Kidney tubule cell (primary cell): ENCODE data around the gene PAX8.
A peak's percentile ranks its signal among the peaks of the same experiment; 100 is the strongest.

Experiments
- DNase-seq: peaks from one replicate; pipeline ENCODE4 v3.0.0-alpha.2; 2018; ENCODE audit warnings: low spot score

The PAX8 gene

DNA sequence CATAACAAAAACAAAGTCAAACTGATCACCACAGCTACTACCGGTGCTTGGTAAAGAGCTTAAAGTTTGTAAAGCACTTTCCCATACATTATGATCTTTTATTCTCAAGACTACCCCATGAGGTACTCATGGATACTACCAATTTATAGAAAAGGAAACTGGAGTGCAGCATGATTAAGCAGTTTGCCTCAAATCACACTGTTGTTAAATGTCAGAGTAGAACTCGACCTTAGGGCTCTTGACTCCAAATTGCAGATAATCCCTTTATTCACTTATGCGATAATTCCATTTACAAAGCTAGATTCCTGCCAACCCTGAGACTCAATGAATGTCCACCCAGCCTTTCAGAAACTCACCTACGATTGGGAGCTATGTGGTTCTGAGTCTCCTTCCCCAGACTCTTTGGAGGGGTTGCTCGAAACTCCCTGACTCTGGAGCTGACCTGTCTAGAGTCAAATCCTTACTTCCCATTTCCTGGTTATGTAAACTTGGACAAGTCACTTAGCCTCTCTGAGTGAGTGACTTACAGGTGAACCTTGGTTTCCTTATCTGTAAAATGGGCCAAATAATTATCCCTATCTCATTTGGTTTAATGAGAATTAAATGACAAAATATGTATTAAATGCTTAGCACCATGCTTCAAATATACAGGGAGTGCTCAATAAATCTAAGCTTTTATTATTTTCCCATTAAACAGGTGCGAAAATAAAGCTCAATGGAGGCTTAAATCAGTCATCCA is 57.6 kb downstream of the PAX8 start:
- DNase-seq, result peak; percentile 34

DNA sequence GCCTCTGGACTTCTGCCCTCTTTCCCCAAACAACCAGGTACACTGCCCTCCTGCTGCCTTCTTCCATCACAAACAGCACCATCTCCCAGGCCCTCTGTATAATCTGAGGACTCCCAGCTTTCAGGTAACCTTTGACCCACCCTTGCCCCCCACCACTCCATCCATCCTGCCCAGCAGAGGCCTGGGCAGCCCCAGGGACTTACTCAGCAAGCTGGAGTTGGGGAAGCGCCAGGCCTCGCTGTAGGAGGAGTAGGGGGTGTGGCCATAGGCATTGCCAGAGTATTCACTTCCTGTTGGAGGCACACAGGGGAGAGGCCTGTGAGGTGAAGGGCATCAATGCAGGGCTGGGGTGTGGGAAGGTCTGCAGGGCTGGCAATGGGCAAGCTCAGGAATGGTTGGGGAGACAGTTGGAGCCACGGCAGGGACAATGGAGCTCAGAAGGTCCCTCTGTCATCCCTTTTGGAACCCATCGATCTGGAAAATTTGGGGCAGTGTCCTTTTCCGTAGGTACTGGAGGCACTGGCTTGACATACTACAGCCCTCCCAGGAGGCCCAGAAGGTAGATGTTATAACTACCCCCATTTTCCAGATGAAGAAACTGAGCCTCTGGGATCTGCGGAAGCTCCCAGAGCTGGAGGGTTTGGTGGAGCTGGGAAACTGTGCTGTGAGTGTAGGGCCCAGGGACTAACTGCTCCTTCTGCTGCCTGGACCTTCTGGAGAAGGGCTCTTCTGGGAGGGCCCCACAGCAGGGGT is 58.7 kb downstream of the PAX8 start:
- DNase-seq, result peak; percentile 88

DNA sequence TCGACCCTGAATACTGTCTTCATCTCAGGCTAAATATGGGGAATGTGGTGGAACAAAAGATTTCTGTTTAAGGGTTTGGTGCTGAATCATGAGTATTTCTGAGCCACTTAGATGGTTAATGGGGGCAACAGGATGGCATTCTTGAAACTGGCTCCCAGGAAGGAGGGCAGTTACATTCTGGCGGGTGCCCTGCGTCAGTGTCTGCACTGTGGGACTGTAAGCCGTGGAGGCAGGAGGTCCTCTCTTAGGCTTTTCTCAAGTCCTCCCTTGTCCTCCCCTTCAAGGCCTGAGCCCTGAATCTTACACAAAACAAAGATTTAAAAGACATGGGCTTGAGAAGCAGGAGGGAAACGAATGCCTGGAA is 59.2 kb downstream of the PAX8 start:
- no peak for DNase-seq

DNA sequence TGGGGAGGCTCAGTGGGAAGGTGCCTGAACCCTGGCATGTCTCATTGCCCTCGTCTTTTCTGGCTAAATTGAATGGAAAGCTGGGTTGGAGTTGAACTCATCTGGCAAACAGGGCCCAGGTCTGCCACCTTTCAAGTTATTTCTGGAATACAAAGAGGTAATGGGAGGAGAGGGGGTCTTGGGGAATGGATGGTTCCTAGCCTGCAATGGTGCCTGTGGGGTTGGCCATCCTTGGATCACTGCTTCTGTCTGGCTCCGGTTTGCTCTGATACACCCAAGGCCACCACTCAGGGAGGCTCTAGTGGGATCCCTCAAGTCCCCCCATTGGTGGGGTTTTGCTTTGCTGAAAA is 59.7 kb downstream of the PAX8 start:
- DNase-seq, result no peak

DNA sequence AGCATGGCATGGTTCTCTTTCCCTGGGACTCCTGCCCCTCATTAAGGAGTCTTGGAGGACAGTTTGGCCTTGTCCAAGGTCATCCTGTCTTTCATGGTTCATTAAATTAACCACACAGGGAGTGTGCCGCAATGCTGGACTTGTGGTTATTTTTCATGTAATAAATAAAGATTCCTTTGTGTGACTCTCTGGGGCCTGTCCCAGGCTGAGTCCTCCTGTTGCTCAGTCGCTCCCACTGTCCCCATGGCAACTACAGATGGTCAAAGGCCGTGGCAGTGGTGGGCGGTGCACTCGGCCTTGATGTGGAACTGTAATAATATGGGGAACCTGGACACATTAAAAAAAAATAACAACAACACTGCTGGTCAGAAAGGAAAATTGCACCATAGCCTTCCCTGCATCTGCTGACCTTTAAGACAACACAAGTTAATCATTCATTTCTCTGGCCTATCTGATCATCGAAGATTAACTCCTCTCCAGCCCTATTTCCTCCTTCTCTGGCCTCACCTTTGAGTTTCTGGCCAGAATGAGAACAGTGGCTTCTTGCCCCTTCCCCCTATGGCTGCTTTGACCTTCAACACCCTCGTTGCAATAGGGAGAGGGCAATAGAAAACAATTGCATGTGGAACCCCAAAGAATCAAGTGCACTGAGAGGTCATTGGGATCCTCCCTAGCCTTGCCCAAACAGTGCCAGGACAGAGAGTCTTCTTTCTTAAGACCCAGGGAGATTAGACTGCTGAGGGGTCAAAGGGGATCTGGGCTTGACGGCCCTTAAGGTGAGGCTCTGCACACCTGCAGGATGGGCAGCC is 60.2 kb downstream of the PAX8 start:
- DNase-seq, result peak; percentile 96

DNA sequence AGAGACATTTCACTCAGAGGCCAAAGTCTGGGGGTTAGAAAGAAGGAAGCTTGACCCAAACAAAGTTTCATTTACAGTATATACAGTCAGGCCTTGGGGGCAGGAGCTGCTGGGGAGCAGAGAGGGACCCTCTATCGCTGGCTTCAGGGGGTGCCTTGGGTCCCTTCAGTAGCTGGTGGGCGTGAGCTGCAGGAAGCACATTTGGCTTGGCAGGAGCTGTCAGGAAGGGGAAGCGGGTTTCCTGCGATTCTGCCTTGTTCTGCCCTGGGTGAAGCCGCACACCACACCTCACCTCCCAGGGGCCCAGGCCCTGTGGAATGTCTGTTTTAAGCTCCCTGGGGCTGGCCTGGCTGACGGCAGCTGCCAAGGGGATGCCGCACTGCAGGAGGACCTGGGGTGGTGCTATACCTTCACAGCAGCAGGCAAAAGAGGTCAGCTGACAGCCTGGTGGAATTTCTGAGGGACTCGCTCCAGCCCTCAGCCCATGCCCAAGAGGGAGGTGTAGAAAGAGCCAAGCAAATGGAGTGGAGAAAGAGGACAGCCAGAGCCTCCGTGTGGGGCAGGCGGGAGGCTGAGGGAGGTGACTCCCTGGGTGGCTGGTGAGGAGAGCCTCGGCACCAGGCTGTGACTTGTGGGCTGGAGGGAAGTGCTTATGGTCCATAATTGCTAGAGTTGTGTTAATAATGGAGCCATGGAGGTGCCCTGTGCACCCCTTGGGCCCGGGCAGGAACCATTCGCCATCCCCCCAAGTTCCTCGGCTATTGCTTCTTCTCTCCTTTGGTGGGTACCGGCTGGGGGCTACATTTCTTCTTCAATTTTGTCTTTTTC is 61.1 kb downstream of the PAX8 start:
- DNase-seq, result peak; percentile 69

DNA sequence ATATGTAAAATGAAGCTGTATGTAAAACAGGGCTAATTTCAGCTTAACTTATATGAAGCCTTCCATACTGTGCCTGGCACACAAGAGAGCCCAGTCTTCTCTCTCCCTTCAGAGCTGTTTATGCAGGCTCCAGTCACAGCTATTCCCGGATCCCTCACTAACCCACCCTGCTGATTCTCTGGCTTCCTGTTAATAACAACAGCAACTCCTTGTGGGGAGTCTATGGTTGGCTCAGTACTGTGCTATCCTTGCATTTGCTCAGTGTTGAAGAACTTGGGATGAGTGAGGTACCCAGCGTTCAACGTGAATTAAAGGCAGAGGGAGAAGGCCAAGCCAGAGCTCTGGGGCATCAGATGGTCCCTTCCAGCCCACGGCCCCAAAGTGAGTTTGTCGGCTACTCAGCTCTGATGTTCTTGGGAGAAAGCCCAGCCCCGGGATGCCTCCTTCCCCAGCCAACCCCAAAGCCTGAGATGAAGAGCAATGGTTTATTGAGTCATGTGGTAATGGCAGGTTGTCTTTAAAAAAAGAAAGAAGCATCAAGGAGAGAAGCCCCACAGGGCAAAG is 61.7 kb downstream of the PAX8 start:
- peak; percentile 22 for DNase-seq

DNA sequence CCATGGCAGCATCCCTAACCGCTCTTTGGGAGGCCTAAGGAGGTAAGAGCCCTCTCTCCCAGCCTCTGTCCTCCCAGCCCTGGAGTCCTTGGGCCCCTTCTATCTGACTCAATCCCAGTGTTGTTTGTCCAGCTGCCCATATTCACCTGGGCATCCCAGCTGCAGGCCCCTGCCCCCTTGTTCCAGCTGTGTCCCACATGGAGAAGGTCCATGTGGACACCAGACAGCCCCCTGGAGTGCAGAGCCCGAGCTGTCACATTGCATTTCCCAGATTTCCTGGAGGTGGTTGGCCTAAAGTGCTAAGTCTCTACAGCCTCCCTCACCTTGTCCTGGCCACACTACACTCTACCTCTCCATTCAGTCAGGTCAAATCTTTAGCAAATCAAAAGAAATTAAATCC is 62.4 kb downstream of the PAX8 start:
- peak; percentile 20 for DNase-seq

DNA sequence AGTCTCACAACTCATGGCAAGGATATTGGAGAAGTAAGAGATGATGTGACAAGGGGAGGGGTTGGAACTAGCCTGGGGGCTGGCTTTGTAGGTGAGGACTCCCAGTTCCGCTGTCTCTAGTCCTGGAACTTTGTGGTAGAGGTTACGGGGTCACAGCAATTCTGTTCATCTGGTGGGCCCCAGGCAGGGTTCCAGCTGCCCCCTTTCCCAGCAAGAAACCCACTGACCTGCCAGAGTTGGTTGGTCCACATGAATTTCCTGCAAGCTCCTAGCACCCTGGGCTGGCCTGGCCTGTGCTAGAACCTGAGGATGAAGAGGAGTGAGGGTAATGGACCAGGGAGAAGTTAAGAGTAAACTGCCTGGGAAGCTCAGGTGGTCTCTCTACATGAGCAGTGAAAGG is 63.7 kb downstream of the PAX8 start:
- DNase-seq, result peak; percentile 32

DNA sequence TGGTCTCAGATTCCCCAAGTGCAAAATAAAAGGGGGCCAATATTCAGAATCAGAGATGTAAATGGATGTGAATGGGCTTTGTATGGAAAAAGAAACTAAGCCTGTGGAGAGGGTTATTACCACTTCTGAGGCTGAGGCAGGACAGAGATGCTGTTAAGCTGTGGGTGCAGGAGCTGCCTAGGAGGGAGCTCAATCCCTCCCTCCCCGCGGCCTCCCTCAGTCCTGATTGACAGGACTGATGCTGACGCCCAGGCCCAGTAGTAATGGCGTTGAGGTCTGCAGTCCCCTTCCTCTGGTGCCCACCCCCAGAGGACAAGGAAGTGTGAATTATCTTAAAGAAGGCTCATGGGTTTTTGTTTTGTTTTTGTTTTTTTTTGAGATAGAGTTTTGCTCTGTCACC is 64.6 kb downstream of the PAX8 start:
- peak; percentile 50 for DNase-seq

DNA sequence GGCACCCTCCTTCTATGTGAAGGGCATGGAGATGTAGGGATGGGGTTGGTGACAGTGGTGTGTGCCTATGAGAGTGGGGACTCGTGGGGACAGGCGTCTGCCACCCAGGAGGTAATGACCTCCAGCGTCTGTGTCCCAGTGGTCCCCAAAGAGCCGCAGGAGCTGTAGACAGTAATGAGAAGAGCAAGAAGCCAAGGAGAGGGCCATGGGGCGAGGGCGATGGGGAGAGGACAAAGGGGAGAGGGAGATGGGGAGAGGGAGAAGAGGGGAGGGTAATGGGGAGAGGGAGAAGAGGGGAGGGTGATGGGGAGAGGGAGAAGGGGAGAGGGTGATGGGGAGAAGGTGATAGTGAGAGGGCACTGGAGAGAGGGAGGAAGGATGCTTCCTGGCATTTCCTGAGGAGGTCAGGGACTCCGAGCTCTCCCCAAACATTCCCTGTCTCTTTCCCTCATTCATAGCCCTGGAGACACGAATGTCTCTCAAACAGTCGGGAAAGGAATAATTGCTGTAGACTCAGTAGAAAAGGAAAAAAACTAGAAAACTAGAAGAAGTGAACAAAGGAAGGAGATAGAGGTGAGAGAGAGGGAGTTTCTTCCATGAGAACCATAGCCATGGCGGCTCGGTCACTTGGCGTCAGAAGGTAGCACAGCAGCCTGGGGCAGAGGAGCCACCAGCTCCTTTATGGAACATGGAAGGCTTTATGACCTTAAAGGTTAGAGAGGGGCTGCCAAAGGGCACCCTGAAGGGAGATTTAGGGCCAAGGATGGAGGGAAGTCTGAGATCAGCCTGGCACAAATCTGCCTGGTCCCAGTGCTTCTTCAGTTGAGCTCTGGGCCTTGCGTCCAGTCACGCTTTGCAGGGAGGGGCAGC is 65.4 kb downstream of the PAX8 start:
- peak; percentile 50 for DNase-seq

DNA sequence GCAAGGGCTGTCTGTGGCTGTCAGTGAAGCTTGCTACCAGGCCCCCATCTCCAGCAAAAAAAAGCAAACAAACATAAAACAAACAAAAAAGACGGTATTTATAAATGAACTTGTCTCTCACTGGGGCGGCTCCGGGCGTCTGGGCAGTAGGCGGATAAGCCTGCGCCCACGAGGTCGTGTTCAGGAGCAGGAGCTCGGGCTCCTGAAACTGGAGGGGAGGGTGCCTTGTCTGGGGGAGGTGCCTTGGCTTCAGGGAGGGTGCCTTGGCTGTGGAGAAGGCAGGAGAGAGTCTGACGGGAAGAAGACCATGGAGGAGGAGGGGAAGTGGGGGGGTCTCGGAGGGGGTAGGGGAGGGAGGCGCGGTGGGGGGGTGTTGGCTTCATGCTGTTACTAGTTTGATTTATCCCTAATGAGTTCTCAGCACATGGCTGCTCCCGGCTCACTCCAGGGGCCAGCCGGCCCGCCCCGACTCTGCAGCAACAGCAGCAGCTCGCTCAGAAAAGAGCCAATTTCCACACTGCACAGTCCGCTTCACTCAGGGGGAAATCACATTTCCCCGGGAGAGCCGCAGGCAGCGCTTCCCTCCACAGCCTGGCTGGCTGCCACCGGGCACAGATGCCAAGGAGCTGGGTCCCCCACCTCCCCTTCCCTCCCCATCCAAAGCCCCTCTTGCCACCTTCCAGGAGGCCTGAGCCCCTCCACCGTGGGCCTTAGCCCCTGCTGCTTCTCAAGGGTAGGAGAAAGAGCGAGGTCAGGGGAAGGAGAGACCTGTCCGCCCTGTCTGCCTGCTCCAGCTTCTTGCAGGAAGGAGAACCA is 66.3 kb downstream of the PAX8 start:
- peak; percentile 62 for DNase-seq

DNA sequence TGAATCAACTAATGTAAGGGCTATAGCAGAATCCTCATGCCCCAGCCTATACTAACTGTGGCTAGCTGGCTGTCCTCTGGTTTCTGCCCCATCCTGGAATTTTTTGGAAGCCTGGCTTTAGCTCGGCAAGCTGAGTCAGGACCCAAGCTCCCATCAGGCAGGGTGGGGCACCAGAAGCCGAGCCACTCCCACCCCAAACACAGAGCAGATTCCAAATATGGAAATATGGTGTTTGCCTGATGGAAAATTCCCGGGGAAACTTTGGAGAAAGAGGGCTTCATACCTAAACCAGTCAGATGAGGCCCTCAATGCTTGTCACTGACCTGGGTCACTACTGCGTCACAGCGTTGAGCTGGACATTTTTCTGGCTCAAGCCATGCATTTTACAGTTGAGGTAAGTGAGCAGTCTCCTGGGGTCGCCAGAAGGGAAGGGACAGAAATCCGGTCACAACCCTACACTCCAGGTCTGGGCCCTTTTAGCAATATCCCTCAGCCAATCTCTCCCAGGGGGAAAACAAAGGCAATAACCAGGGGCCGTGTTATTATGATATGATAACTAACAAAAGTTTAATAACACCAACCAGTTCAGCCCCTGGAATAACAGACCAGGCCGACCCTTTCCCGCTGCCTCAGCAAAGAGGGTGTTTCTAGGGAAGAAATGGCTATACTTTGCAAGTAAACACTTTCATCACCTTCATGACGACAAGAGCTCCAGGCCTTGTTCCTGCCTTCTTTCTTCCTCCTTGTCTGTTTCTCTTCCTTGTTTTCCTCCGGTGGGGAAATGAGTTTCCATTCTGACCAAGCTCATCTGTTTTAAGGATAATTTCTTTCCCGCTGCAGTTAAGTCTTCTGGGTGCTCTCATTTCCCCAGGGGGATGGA is 67.3 kb downstream of the PAX8 start:
- DNase-seq, result peak; percentile 83

DNA sequence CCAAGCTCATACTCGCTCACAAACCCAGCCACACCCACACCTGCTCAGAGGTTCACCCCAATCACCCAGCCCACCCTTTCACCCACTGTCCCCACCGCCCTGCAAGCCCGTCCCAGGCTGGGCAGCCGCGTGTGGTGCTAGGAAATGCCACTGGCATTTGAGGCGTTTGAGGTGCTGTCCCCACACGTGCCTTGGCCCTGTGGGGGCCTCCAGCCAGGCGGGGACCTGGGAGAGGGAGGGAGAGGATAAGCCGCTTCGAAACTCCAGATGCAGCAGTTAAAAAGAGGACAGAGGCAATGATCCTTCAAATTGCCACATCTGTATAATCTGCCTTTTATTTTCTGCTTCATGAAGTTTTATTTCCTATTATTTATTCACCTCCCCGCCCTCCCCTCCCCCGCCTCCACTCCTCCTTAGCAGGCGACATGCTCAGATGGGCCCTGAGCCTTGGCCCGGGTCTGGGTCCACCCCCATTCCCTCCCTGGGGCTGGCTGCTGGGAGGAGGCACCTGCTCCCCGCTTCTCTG is 69.0 kb downstream of the PAX8 start:
- no peak for DNase-seq

DNA sequence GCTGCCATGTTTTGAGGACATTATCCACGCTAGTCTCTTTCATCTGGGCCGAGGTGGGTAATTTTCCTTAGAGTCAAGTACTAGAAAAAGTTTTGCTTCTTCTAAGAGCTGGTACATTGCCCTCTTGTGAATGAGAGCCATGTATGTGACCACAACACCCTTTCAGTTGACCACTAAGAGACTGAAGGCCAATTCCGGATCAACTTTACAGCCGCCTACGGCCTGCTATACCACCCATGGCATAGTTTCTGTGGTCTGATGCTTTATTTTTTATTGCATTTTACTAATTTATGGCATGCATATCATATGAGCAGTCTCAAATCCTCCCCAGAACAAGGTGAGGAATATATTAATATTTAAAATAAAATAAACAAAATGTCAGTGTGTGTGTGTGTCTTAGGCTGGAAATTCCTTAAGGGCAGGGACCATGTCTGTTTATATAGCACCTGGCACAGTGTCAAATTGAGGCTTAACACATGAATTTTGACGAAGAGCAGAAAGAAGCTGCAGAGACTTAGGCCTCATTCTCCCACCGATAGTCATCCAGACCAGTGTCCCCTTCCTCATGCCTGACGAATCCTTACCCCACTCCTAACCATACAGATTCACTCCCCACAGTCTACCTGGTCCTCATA is 69.6 kb downstream of the PAX8 start:
- DNase-seq, result peak; percentile 93

DNA sequence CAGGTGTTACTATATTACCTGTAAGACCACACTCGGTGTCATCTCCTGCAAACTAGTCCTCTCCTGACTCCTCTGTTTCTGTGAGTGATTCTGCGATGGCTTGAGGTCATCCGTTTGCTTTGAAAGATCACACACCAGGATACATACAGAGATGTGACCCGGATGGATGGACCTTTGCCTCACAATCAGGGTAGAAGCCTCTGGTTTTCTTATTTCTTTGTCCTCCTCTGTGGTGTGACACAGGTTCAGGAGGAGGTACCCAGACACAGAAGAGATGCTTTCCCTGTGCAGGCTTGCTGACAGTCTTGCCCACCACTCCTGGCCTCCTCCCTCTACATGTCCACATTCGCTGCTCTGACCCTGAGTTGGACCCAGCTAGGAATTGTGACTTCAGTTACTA is 70.3 kb downstream of the PAX8 start:
- no peak for DNase-seq

DNA sequence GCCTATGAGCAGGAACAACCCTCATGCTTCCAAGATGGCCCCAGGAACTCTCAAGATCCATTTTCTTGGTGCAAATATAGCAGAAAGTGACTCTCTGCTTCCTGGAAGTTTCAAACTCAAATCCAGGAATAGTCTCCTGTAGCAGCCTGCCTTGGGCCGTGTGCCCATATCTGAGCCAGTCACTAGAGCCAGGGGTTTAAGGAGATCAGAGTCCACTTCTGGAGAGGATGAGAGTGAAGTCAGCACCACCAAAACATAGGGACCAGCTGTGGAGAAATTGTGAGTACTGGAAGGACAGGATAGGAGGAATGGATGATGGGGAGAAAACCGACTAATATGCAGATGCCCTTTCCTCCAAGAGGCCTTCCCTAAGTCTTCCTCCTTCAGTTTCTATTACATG is 71.7 kb downstream of the PAX8 start:
- no peak for DNase-seq

DNA sequence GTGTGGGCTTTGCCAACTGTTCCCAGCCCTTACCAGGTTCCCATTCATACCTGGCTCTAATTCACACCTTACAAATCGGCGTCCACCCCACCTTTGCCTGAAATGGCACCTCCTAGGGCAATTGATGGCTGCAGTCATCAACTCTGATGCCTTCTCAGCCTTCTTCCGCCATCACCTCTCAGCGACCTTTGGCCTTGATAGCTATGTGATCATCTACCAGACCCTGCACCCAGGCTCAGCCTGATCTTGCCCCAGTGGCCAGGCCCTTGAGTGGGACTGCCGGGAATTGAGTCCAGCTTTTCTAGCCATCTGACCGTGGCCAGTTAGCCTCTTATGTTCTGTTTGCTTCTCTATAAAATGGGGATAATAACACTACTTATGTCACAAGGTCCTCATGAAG is 72.5 kb downstream of the PAX8 start:
- no peak for DNase-seq
